ENCODE data around the gene OPHN1. TPM values are rescaled to one million over a fixed set of nuclear protein-coding genes. Genes with fewer than 3 reads are reported as not detected.

The OPHN1 gene
- total RNA-seq, 1 experiment from 2014 or later, result 4.6 TPM

DNA sequence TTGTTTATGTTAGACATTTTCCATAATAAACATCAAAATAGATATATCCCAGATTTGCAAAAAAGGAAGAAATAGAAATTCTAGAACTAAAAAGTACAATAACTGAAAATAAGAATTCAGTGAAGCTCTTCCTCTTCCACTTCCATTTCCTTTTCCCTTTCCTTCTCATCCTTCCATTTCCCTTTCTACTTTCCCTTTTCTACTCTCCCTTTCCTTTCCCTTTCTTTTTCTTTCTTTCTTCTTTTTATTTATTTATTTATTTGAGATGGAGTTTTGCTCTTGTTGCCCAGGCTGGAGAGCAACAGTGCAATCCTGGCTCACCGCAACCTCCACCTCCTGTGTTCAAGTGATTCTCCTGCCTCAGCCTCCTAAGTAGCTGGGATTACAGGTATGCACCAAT, 30.6 kb upstream of the OPHN1 start:
- Mint-ChIP-seq H3K4me1 (ENCODE audit: low read depth, unreplicated experiment) (no peaks in the 10 kb centered on the region), H3K36me3 (ENCODE audit: insufficient read depth, unreplicated experiment) (no peaks in the 10 kb centered on the region), H3K4me3 (ENCODE audit: unreplicated experiment) (no peak overlapping the region), H3K9me3 (ENCODE audit: unreplicated experiment) (no peaks in the 10 kb centered on the region), H3K27me3 (ENCODE audit: insufficient read depth, unreplicated experiment) (no peaks in the 10 kb centered on the region), H3K27ac (ENCODE audit: unreplicated experiment) (no peak overlapping the region)
- no peaks in the 10 kb centered on the region for H3K27me3 ChIP-seq (replicated peaks; ENCODE audit: control insufficient read depth, insufficient read depth, low read length)
- TF ChIP-seq, protein P1, sequence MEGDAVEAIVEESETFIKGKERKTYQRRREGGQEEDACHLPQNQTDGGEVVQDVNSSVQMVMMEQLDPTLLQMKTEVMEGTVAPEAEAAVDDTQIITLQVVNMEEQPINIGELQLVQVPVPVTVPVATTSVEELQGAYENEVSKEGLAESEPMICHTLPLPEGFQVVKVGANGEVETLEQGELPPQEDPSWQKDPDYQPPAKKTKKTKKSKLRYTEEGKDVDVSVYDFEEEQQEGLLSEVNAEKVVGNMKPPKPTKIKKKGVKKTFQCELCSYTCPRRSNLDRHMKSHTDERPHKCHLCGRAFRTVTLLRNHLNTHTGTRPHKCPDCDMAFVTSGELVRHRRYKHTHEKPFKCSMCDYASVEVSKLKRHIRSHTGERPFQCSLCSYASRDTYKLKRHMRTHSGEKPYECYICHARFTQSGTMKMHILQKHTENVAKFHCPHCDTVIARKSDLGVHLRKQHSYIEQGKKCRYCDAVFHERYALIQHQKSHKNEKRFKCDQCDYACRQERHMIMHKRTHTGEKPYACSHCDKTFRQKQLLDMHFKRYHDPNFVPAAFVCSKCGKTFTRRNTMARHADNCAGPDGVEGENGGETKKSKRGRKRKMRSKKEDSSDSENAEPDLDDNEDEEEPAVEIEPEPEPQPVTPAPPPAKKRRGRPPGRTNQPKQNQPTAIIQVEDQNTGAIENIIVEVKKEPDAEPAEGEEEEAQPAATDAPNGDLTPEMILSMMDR (IDR thresholded peaks at IDR 0.05; ENCODE audit: insufficient read depth in 1 of 2, low read depth in 1 of 2, low read length in 1 of 2, severe bottlenecking in 1 of 2, unreplicated experiment in 1 of 2), result no peak
- POLR2A ChIA-PET, result no interaction called here
- H3K4me1 ChIP-seq, result peaks cover 14% of the 10 kb centered on the region
- BruUV-seq (replicated peaks), result no TSS peak
- no peak for DNase-seq
- H3K36me3 ChIP-seq (ENCODE audit: control insufficient read depth, insufficient read depth, low read length), result no peaks in the 10 kb centered on the region
- no peak overlapping the region for H3K4me3 ChIP-seq (ENCODE audit: low read depth, low read length)
- intact Hi-C loops (cut with micrococcal nuclease; ENCODE audit: unreplicated experiment), result no loop called here
- CTCF ChIA-PET, result no interaction called here
- H3K9me3 ChIP-seq, result no peaks in the 10 kb centered on the region

DNA sequence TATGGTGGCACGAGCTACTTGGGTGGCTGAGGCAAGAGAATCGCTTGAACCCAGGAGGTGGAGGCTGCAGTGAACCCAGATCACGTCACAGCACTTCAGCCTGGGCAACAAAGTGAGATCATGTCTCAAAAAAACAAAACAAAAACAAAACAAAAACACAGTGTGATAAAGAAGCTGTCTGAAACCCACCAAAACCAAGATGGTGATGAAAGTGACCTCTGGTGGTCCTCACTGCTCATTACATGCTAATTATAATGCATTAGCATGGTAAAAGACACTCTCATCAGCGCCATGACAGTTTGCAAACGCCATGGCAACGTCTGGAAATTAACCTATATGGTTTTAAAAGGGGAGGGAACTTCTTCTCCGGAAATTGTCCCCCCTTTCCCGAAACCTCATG, 29.4 kb upstream of the OPHN1 start:
- Histone ChIP-seq H3K27me3 (replicated peaks; ENCODE audit: control insufficient read depth, insufficient read depth, low read length) (no peaks in the 10 kb centered on the region), H3K36me3 (ENCODE audit: control insufficient read depth, insufficient read depth, low read length) (no peaks in the 10 kb centered on the region), H3K4me3 (ENCODE audit: low read depth, low read length) (no peak overlapping the region), H3K9me3 (no peaks in the 10 kb centered on the region), H3K4me1 (peaks cover 14% of the 10 kb centered on the region)
- peak in 1 of 2 experiments; percentile 18 for DNase-seq
- TF ChIP-seq, protein P1 (IDR thresholded peaks at IDR 0.05; ENCODE audit: insufficient read depth in 1 of 2, low read depth in 1 of 2, low read length in 1 of 2, severe bottlenecking in 1 of 2, unreplicated experiment in 1 of 2), result peak in 1 of 2 experiments; percentile 26
- no peaks in the 10 kb centered on the region for H3K27me3 Mint-ChIP-seq (ENCODE audit: insufficient read depth, unreplicated experiment)
- no peak overlapping the region for H3K4me3 Mint-ChIP-seq (ENCODE audit: unreplicated experiment)
- POLR2A ChIA-PET, result no interaction called here
- no peaks in the 10 kb centered on the region for H3K4me1 Mint-ChIP-seq (ENCODE audit: low read depth, unreplicated experiment)
- BruUV-seq (replicated peaks), result no TSS peak
- intact Hi-C loops (cut with micrococcal nuclease; ENCODE audit: unreplicated experiment), result loop anchor here (1.0 kb wide), 1 partner anchor 265 kb away; no protein-coding TSS in a partner anchor
- H3K36me3 Mint-ChIP-seq (ENCODE audit: insufficient read depth, unreplicated experiment), result no peaks in the 10 kb centered on the region
- H3K27ac Mint-ChIP-seq (ENCODE audit: unreplicated experiment), result no peak overlapping the region
- CTCF ChIA-PET, result no interaction called here
- H3K9me3 Mint-ChIP-seq (ENCODE audit: unreplicated experiment), result no peaks in the 10 kb centered on the region

DNA sequence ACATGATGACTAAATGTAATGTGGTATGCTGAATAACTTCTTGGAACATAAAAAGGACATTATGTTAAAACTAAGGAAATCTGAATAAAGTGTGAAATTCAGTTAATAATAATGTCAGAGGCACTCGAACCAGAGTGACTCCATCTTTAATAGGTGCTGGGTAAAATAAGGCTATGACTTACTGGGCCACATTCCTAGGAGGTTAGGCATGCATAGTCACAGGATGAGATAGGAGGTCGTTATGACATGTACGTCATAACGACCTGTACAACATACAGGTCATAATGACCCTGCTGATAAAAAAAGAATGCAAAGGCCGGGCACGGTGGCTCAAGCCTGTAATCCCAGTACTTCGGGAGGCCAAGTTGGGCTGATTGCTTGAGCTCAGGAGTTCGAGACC, 28.9 kb upstream of the OPHN1 start:
- ChIA-PET CTCF (no interaction called here), POLR2A (no interaction called here)
- no peaks in the 10 kb centered on the region for H3K36me3 ChIP-seq (ENCODE audit: control insufficient read depth, insufficient read depth, low read length)
- intact Hi-C loops (cut with micrococcal nuclease; ENCODE audit: unreplicated experiment), result loop anchor here (1.0 kb wide), 1 partner anchor 265 kb away; no protein-coding TSS in a partner anchor
- peak; percentile 23 to 54 for DNase-seq
- Mint-ChIP-seq H3K4me3 (ENCODE audit: unreplicated experiment) (no peak overlapping the region), H3K36me3 (ENCODE audit: insufficient read depth, unreplicated experiment) (no peaks in the 10 kb centered on the region), H3K4me1 (ENCODE audit: low read depth, unreplicated experiment) (no peaks in the 10 kb centered on the region), H3K27me3 (ENCODE audit: insufficient read depth, unreplicated experiment) (no peaks in the 10 kb centered on the region), H3K27ac (ENCODE audit: unreplicated experiment) (no peak overlapping the region), H3K9me3 (ENCODE audit: unreplicated experiment) (no peaks in the 10 kb centered on the region)
- TF ChIP-seq, protein P1 (IDR thresholded peaks at IDR 0.05; ENCODE audit: insufficient read depth in 1 of 2, low read depth in 1 of 2, low read length in 1 of 2, severe bottlenecking in 1 of 2, unreplicated experiment in 1 of 2), result no peak
- BruUV-seq (replicated peaks), result no TSS peak
- peaks cover 14% of the 10 kb centered on the region for H3K4me1 ChIP-seq
- H3K4me3 ChIP-seq (ENCODE audit: low read depth, low read length), result no peak overlapping the region
- no peaks in the 10 kb centered on the region for H3K9me3 ChIP-seq
- no peaks in the 10 kb centered on the region for H3K27me3 ChIP-seq (replicated peaks; ENCODE audit: control insufficient read depth, insufficient read depth, low read length)
